ENCODE data around the gene MAN2C1.

DNA sequence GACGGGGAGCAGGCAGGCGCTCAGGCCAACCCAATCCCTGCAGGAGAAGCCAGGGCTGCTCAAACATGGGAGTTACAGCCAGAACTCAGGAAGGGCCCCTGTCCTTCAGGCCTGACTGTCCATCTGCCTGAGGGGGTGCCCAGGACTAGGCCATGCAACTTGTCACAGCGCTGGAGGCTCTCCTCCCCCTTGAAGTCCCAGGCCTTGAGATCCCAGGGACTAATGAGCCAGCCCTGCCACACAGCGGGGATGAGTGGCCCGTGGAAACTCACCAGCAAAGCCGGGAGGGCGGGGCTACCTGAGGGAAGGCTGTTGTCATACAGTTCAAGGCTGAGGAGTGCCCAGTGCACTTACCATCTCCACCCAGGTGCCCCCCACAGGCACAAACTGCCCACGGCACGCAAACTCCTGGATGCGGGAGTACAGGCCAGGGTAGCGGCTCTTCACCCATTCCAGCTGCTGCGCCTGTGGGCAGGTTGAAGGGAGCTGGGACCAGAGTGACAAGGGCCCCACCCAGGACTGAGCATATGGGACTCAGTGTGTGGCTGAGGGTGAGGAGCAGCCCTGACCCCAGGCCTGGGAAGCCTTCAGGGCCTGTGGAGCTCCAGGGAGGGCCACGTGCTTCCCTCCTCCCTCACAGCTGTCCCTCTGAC, 6.3 kb downstream of the MAN2C1 start:
- TF ChIP-seq CREM (CRISPR knock-in tag; IDR thresholded peaks at IDR 0.05) (no peak), NR3C1 (CRISPR knock-in tag; conservative IDR thresholded peaks at IDR 0.05; ENCODE audit: low read depth) (no peak), ESRRA (CRISPR knock-in tag; IDR thresholded peaks at IDR 0.05; ENCODE audit: borderline replicate concordance) (no peak)
- TF ChIP-seq, protein P1, sequence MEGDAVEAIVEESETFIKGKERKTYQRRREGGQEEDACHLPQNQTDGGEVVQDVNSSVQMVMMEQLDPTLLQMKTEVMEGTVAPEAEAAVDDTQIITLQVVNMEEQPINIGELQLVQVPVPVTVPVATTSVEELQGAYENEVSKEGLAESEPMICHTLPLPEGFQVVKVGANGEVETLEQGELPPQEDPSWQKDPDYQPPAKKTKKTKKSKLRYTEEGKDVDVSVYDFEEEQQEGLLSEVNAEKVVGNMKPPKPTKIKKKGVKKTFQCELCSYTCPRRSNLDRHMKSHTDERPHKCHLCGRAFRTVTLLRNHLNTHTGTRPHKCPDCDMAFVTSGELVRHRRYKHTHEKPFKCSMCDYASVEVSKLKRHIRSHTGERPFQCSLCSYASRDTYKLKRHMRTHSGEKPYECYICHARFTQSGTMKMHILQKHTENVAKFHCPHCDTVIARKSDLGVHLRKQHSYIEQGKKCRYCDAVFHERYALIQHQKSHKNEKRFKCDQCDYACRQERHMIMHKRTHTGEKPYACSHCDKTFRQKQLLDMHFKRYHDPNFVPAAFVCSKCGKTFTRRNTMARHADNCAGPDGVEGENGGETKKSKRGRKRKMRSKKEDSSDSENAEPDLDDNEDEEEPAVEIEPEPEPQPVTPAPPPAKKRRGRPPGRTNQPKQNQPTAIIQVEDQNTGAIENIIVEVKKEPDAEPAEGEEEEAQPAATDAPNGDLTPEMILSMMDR (IDR thresholded peaks at IDR 0.05): no peak
